H1 (cell line): ENCODE data around the gene FBXO38. TPM values are rescaled to one million over a fixed set of nuclear protein-coding genes. Genes with fewer than 3 reads are reported as not detected.

Experiments used
- CTCF ChIA-PET: fragments of 300-600 bp; sonication (Branson Sonifier 250); formaldehyde crosslinking; loops from one replicate; lab custom pipeline; 2021; ENCODE audit not compliant: partially characterized antibody; lab: Charles Lee
- POLR2A ChIA-PET: fragments of 300-600 bp; sonication (Branson Sonifier 250); formaldehyde crosslinking; loops from one replicate; lab custom pipeline; 2021; ENCODE audit warnings: inconsistent platforms; ENCODE audit not compliant: partially characterized antibody; lab: Charles Lee
- DNase-seq, 2 experiments: peaks; one replicate each; pipeline versions ENCODE4 v3.0.0 to v3.0.0-alpha.2; 2010 to 2022; ENCODE audit warnings: low spot score in 2 of 2, low read depth in 1 of 2, mixed read lengths in 1 of 2
- FAIRE-seq: peaks from 2 replicates; lab custom pipeline; 2011; peaks lifted over from hg19 to GRCh38; lab: Jason Lieb, UNC
- H2AFZ ChIP-seq: 2 replicates; pipeline ENCODE4 v1.8.1; 2012; ENCODE audit warnings: low read length, inconsistent platforms
- H2AK5ac ChIP-seq: 2 replicates; pipeline ENCODE4 v1.6.1; 2013; ENCODE audit warnings: low read depth, low read length
- H2BK120ac ChIP-seq: replicated peaks from 2 replicates; pipeline ENCODE3; 2013; ENCODE audit warnings: low read depth, low read length, inconsistent platforms
- H2BK12ac ChIP-seq: 2 replicates; pipeline ENCODE4 v1.6.1; 2013; ENCODE audit warnings: low read depth, low read length
- H2BK15ac ChIP-seq: 2 replicates; pipeline ENCODE4 v1.6.1; 2013; ENCODE audit warnings: low read length
- H2BK20ac ChIP-seq: 2 replicates; pipeline ENCODE4 v1.6.1; 2013; ENCODE audit warnings: low read length
- H2BK5ac ChIP-seq: 2 replicates; pipeline ENCODE4 v1.6.1; 2013; ENCODE audit warnings: low read depth, low read length
- H3K14ac ChIP-seq: 2 replicates; pipeline ENCODE4 v1.6.1; 2013; ENCODE audit warnings: inconsistent platforms; ENCODE audit not compliant: insufficient read length
- H3K18ac ChIP-seq: 2 replicates; pipeline ENCODE4 v1.6.1; 2013; ENCODE audit warnings: low read length; ENCODE audit errors: extremely low read depth
- H3K23ac ChIP-seq: 2 replicates; pipeline ENCODE4 v1.6.1; 2013; ENCODE audit warnings: inconsistent platforms; ENCODE audit not compliant: insufficient read length
- H3K23me2 ChIP-seq: 2 replicates; pipeline ENCODE4 v1.6.1; 2013; ENCODE audit warnings: low read depth, low read length
- H3K27ac ChIP-seq: 2 replicates; pipeline ENCODE4 v1.6.1; 2011; ENCODE audit warnings: low read depth, low read length, inconsistent platforms
- H3K27me3 ChIP-seq, 4 experiments: replicated peaks in 1 of 4; 1 replicate in 1 of 4; 2 replicates in 3 of 4; pipeline versions ENCODE4 v1.6.1 to v1.8.1; 2011 to 2013; ENCODE audit warnings: low read length in 3 of 4, mild to moderate bottlenecking in 3 of 4, inconsistent platforms in 2 of 4, mixed read lengths in 2 of 4, moderate library complexity in 1 of 4; ENCODE audit not compliant: control insufficient read depth in 3 of 4, insufficient read depth in 3 of 4; ENCODE audit errors: extremely low read depth in 1 of 4
- H3K36me3 ChIP-seq, 4 experiments: 2 replicates each; pipeline versions ENCODE4 v1.6.1 to v1.8.1; 2011 to 2013; ENCODE audit warnings: mild to moderate bottlenecking in 4 of 4, low read length in 3 of 4, moderate library complexity in 2 of 4, control low read depth in 1 of 4, inconsistent platforms in 1 of 4; ENCODE audit not compliant: insufficient read depth in 4 of 4, control insufficient read depth in 2 of 4
- H3K4ac ChIP-seq: replicated peaks from 2 replicates; pipeline ENCODE3; 2013; ENCODE audit warnings: low read length, low read depth, mixed read lengths, inconsistent platforms; ENCODE audit not compliant: insufficient read length
- H3K4me1 ChIP-seq, 4 experiments: replicated peaks in 1 of 4; 1 replicate in 1 of 4; 2 replicates in 3 of 4; pipeline versions ENCODE4 v1.6.1 to v1.8.1; 2011 to 2013; ENCODE audit warnings: low read length in 3 of 4, inconsistent platforms in 2 of 4, mixed read lengths in 1 of 4; ENCODE audit not compliant: insufficient read depth in 4 of 4, control insufficient read depth in 3 of 4
- H3K4me2 ChIP-seq, 2 experiments: 2 replicates each; pipeline versions ENCODE4 v1.6.1 to v1.8.1; 2011 to 2013; ENCODE audit warnings: low read depth in 2 of 2, low read length in 2 of 2, control low read depth in 1 of 2, inconsistent platforms in 1 of 2, mild to moderate bottlenecking in 1 of 2; ENCODE audit not compliant: insufficient read depth in 1 of 2
- H3K4me3 ChIP-seq, 4 experiments: fragments of 200-600, 300-600 bp in 1 of 4; sonication (generic), shearing (Covaris generic), sonication (Bioruptor Twin) in 1 of 4; 2 replicates each; pipeline versions ENCODE4 v1.5.1 to v1.8.1; 2011 to 2016; ENCODE audit warnings: low read length in 4 of 4, low read depth in 3 of 4, control low read depth in 2 of 4, inconsistent platforms in 2 of 4, mild to moderate bottlenecking in 2 of 4, mixed read lengths in 1 of 4, moderate library complexity in 1 of 4; ENCODE audit not compliant: insufficient read depth in 2 of 4; ENCODE audit errors: extremely low read depth in 1 of 4
- H3K56ac ChIP-seq: replicated peaks from 2 replicates; pipeline ENCODE3; 2013; ENCODE audit warnings: low read depth, mild to moderate bottlenecking, mixed read lengths, low read length, inconsistent platforms; ENCODE audit not compliant: insufficient read length
- H3K79me1 ChIP-seq: 2 replicates; pipeline ENCODE4 v1.6.1; 2013; ENCODE audit warnings: low read depth, low read length, control low read depth
- H3K79me2 ChIP-seq, 2 experiments: 2 replicates each; pipeline versions ENCODE4 v1.6.1 to v1.8.1; 2012 to 2013; ENCODE audit warnings: low read length in 2 of 2, mild to moderate bottlenecking in 2 of 2, inconsistent platforms in 1 of 2; ENCODE audit not compliant: insufficient read depth in 2 of 2, control insufficient read depth in 1 of 2
- H3K9ac ChIP-seq, 4 experiments: replicated peaks in 1 of 4; 1 replicate in 1 of 4; 2 replicates in 3 of 4; pipeline versions ENCODE4 v1.6.1 to v1.8.1; 2011 to 2013; ENCODE audit warnings: low read depth in 3 of 4, low read length in 3 of 4, control low read depth in 2 of 4, mild to moderate bottlenecking in 2 of 4, moderate library complexity in 2 of 4, inconsistent platforms in 1 of 4; ENCODE audit errors: extremely low read depth in 1 of 4
- H3K9me3 ChIP-seq, 2 experiments: 2 replicates each; pipeline versions ENCODE4 v1.6.1 to v1.8.1; 2012 to 2013; ENCODE audit warnings: mild to moderate bottlenecking in 2 of 2, moderate library complexity in 2 of 2, control low read depth in 1 of 2, inconsistent platforms in 1 of 2, low read depth in 1 of 2, low read length in 1 of 2, mixed read lengths in 1 of 2; ENCODE audit not compliant: insufficient read depth in 2 of 2
- H4K20me1 ChIP-seq, 2 experiments: replicated peaks in 1 of 2; 2 replicates each; pipeline versions ENCODE3 to v1.8.1; 2011 to 2013; ENCODE audit warnings: inconsistent platforms in 2 of 2, low read length in 2 of 2, mild to moderate bottlenecking in 1 of 2; ENCODE audit not compliant: insufficient read depth in 2 of 2, control insufficient read depth in 1 of 2
- H4K5ac ChIP-seq: 2 replicates; pipeline ENCODE4 v1.6.1; 2013; ENCODE audit warnings: low read length, low read depth, mixed read lengths, inconsistent platforms; ENCODE audit not compliant: insufficient read length
- H4K8ac ChIP-seq: 2 replicates; pipeline ENCODE4 v1.8.0; 2013; ENCODE audit warnings: mild to moderate bottlenecking, moderate library complexity, low read length, inconsistent platforms; ENCODE audit not compliant: insufficient read depth; ENCODE audit errors: extremely low read depth
- H4K91ac ChIP-seq: replicated peaks from 2 replicates; pipeline ENCODE3; 2013; ENCODE audit warnings: low read length, mixed read lengths, inconsistent platforms; ENCODE audit not compliant: insufficient read length
- WGBS, 2 experiments: shearing (Covaris generic) in 1 of 2; methylation state at CpG; one replicate each; pipeline versions ENCODE4 v1.1.6 to v1.1.7; 2013 to 2015; ENCODE audit warnings: low lambda C conversion rate in 2 of 2, mixed read lengths in 2 of 2, inconsistent platforms in 1 of 2, low coverage in 1 of 2, missing lambda C conversion rate in 1 of 2; ENCODE audit not compliant: insufficient replicate concordance in 2 of 2, insufficient coverage in 1 of 2, insufficient read length in 1 of 2; ENCODE audit errors: extremely low coverage in 1 of 2, missing lambda C conversion rate in 1 of 2; 5-methylcytosine and 5-hydroxymethylcytosine counted together
- polyA plus RNA-seq, 7 experiments: library from polyadenylated mRNA; depleted of rRNA in 3 of 7; stranded (reverse) in 5 of 7; unstranded in 2 of 7; fragments of >200 nt in 5 of 7; fragments of 200-250 nt in 2 of 7; gene quantifications; 1 replicate in 5 of 7; 2 replicates in 1 of 7; 4 replicates in 1 of 7; pipeline versions ENCODE4 v1.2.1 to v1.2.3, GENCODE V29; 2011 to 2013; ENCODE audit warnings: missing spikeins in 2 of 7, mixed read lengths in 2 of 7
- total RNA-seq: library from RNA; stranded (reverse); fragmentation: NEBNext Ultra II Directional; extraction: Animal tissue kit (Norgen Biotek cat#: 25700); gene quantifications from 2 replicates; pipeline ENCODE4 v1.2.1, GENCODE V29; 2021

Gene FBXO38
- total and polyA plus RNA-seq, 2 of the 8 experiments (the other 6 are each of a cell fraction or from before 2014, with no cell fraction given), result 9.1 to 34.3 TPM

DNA sequence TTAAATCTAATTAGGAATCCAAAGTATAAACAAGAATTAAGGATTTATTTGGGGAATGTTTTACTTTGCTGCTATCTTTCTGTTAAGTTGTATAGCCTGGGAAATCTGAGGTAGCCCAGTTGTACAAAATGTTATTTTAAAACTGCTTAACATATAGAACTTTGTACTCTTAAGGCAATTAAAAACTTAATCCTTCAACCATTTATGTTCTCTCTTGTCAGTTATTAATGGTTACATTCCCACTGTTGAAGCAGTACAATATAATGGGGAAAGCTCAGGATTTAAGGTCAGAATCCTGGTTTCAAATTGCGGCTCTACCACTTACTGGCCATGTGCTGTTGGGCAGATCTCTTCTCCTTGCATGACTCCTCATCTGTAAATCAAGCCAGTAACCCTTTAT, 32.7 kb downstream of the FBXO38 start:
- Histone ChIP-seq H3K36me3 (peaks cover 12 to 72% (median 43%) of the 10 kb centered on the region in 4 experiments; a peak in 7 of 8 replicates), H4K5ac (no peak overlapping the region), H3K4me3 (no peak overlapping the region), H3K18ac (no peak overlapping the region), H2BK120ac (no peak overlapping the region), H3K56ac (no peak overlapping the region), H4K20me1 (no peaks in the 10 kb centered on the region), H3K4ac (no peak overlapping the region), H3K79me2 (no peaks in the 10 kb centered on the region), H3K27me3 (no peaks in the 10 kb centered on the region), H3K14ac (no peak overlapping the region), H3K23ac (no peak overlapping the region), H2AK5ac (no peak overlapping the region), H3K9me3 (no peaks in the 10 kb centered on the region), H3K9ac (no peak overlapping the region), H2BK15ac (no peak overlapping the region), H2BK5ac (no peak overlapping the region), H3K4me2 (no peak overlapping the region), H3K79me1 (no peaks in the 10 kb centered on the region), H2BK12ac (no peak overlapping the region), H2AFZ (no peak overlapping the region), H4K8ac (no peak overlapping the region), H3K23me2 (no peaks in the 10 kb centered on the region), H4K91ac (no peak overlapping the region), H3K4me1 (no peaks in the 10 kb centered on the region), H2BK20ac (no peak overlapping the region), H3K27ac (no peak overlapping the region)
- 94% methylated on average over 1 of the region's 1 CpG; no CpG with 5 or more reads in 1 of the 2 experiments for WGBS, 2 experiments
- FAIRE-seq (no peak), DNase-seq (no peak)
- POLR2A ChIA-PET, result no interaction called here
- CTCF ChIA-PET, result interaction anchor here (1.6 to 2.0 kb wide), 2 partner anchors 17 to 18 kb away, joined by 4 to 5 read pairs; no protein-coding TSS in a partner anchor
